ENCODE data around the gene CFAP299.

GRCh38 chr4:80507077-80507476, 171.5 kb downstream of the CFAP299 start:
- TF ChIP-seq CTCF (IDR thresholded peaks at IDR 0.05) (no peak), POLR2AphosphoS5 (IDR thresholded peaks at IDR 0.05) (no peak)
